A549 (cell line): Measurements from ENCODE around the gene AKAP11. TPM values are rescaled to one million over a fixed set of nuclear protein-coding genes. Genes with fewer than 3 reads are reported as not detected.

Experiments used
- ATAC-seq, 2 experiments: fragments of 200-7000 bp in 1 of 2; fragments of >200 bp in 1 of 2; cut with Nextera tagmentation in 1 of 2; cut with Tn5 transposase in 1 of 2; 3 replicates each; pipeline versions ENCODE4 v1.8.0 to v1.9.1; 2018 to 2020; ENCODE audit warnings: mild to moderate bottlenecking in 1 of 2, moderate library complexity in 1 of 2
- CTCF ChIA-PET: fragments of 300-600 bp; sonication (Branson Sonifier 250); formaldehyde crosslinking; extraction: SDS; loops from one replicate; lab custom pipeline; 2021; ENCODE audit warnings: antibody characterized with exemption, inconsistent platforms; lab: Yijun Ruan, JAX
- POLR2A ChIA-PET: fragments of 350-600 bp; formaldehyde crosslinking; extraction: SDS; loops from one replicate; lab custom pipeline; 2021; ENCODE audit warnings: antibody characterized with exemption, inconsistent platforms; lab: Yijun Ruan, JAX
- DNase-seq, 2 experiments: peaks; one replicate each; pipeline versions ENCODE4 v3.0.0 to v3.0.0-alpha.2; 2011 to 2016; ENCODE audit warnings: low read depth in 1 of 2, low spot score in 1 of 2
- FAIRE-seq: peaks from 2 replicates; lab custom pipeline; 2011; peaks lifted over from hg19 to GRCh38; lab: Jason Lieb, UNC
- H3K27ac ChIP-seq, 2 experiments: fragments of >200 bp; sonication (Bioruptor Twin); formaldehyde crosslinking; 3 replicates each; pipeline ENCODE4 v1.5.1; 2016 to 2017
- H3K4me1 ChIP-seq: fragments of >200 bp; sonication (Bioruptor Twin); formaldehyde crosslinking; 3 replicates; pipeline ENCODE4 v1.6.1; 2016
- H3K4me2 ChIP-seq: fragments of >200 bp; sonication (Bioruptor Twin); formaldehyde crosslinking; 3 replicates; pipeline ENCODE4 v1.6.1; 2016
- H3K4me3 ChIP-seq: fragments of >200 bp; sonication (Bioruptor Twin); formaldehyde crosslinking; 3 replicates; pipeline ENCODE4 v1.5.1; 2016
- H3K9me3 ChIP-seq: fragments of >200 bp; sonication (Bioruptor Twin); formaldehyde crosslinking; 3 replicates; pipeline ENCODE4 v1.6.1; 2016
- CBX2 ChIP-seq: fragments of 200-600 bp; sonication (generic); IDR thresholded peaks from 2 replicates; pipeline ENCODE4 v1.6.1; 2016; ENCODE audit warnings: low read depth, mild to moderate bottlenecking, borderline replicate concordance
- CBX8 ChIP-seq: fragments of 200-600 bp; sonication (generic); IDR thresholded peaks from 2 replicates; pipeline ENCODE4 v1.6.1; 2016
- EHF ChIP-seq: fragments of 250-450 bp; sonication (Bioruptor Pico); IDR thresholded peaks from 2 replicates; pipeline ENCODE4 v1.5.0; 2020; ENCODE audit warnings: mild to moderate bottlenecking
- EHMT2 ChIP-seq: fragments of 200-600 bp; sonication (generic); IDR thresholded peaks from 2 replicates; pipeline ENCODE4 v1.6.1; 2016; ENCODE audit warnings: antibody characterized with exemption, low read depth, mild to moderate bottlenecking, moderate library complexity
- ESRRA ChIP-seq: fragments of 150-350 bp; IDR thresholded peaks from 2 replicates; pipeline ENCODE4 v1.6.1; 2014; ENCODE audit warnings: mild to moderate bottlenecking, low read length, borderline replicate concordance
- FOSB ChIP-seq: fragments of 250-450 bp; sonication (Bioruptor Pico); IDR thresholded peaks from 2 replicates; pipeline ENCODE4 v1.5.0; 2020; ENCODE audit warnings: mild to moderate bottlenecking, moderate library complexity
- FOSL2 ChIP-seq, 2 experiments: fragments of 450-650 bp in 1 of 2; fragments of >200 bp in 1 of 2; sonication (Bioruptor Twin) in 1 of 2; formaldehyde crosslinking; IDR thresholded peaks; 2 replicates each; pipeline versions ENCODE4 v1.5.0 to v1.6.1; 2016 to 2020; ENCODE audit warnings: mild to moderate bottlenecking in 1 of 2, moderate library complexity in 1 of 2
- GATA3 ChIP-seq: IDR thresholded peaks from 2 replicates; pipeline ENCODE4 v1.6.1; 2012; ENCODE audit warnings: borderline replicate concordance
- HEYL ChIP-seq: fragments of 250-450 bp; sonication (Bioruptor Pico); IDR thresholded peaks from 2 replicates; pipeline ENCODE4 v1.8.0; 2021; ENCODE audit warnings: mild to moderate bottlenecking, moderate library complexity
- HOXA7 ChIP-seq: fragments of 250-450 bp; sonication (Bioruptor Pico); IDR thresholded peaks from 2 replicates; pipeline ENCODE4 v1.5.0; 2020; ENCODE audit warnings: mild to moderate bottlenecking, moderate library complexity
- KDM1A ChIP-seq: fragments of 200-600 bp; sonication (generic); IDR thresholded peaks from 2 replicates; pipeline ENCODE4 v1.6.1; 2016; ENCODE audit warnings: low read depth, mild to moderate bottlenecking
- MAX ChIP-seq: IDR thresholded peaks from 2 replicates; pipeline ENCODE4 v1.6.1; 2012
- NPAS2 ChIP-seq: fragments of 250-450 bp; sonication (Bioruptor Pico); IDR thresholded peaks from 2 replicates; pipeline ENCODE4 v1.8.0; 2022; ENCODE audit warnings: mild to moderate bottlenecking, moderate library complexity, borderline replicate concordance
- NR3C1 ChIP-seq: fragments of >200 bp; sonication (Bioruptor Twin); formaldehyde crosslinking; IDR thresholded peaks from 3 replicates; pipeline ENCODE4 v1.6.1; 2017
- POLR2AphosphoS2 ChIP-seq: conservative IDR thresholded peaks from 2 replicates; pipeline ENCODE4 v1.6.1; 2012; ENCODE audit warnings: low read length, improper control_type of control experiment, inconsistent platforms
- RARB ChIP-seq: fragments of 250-450 bp; sonication (Bioruptor Pico); IDR thresholded peaks from 2 replicates; pipeline ENCODE4 v1.8.0; 2021; ENCODE audit warnings: mild to moderate bottlenecking, moderate library complexity
- REST ChIP-seq: fragments of 200-600 bp; sonication (generic); IDR thresholded peaks from 2 replicates; pipeline ENCODE4 v1.6.1; 2016; ENCODE audit warnings: antibody characterized with exemption, mild to moderate bottlenecking, moderate library complexity
- SMC3 ChIP-seq: fragments of >200 bp; sonication (Bioruptor Twin); formaldehyde crosslinking; IDR thresholded peaks from 3 replicates; pipeline ENCODE4 v1.6.1; 2018; ENCODE audit warnings: inconsistent platforms
- SREBF2 ChIP-seq: fragments of 450-650 bp; IDR thresholded peaks from 2 replicates; pipeline ENCODE4 v1.6.1; 2014; ENCODE audit warnings: mild to moderate bottlenecking, moderate library complexity
- ZFP36 ChIP-seq: fragments of 450-650 bp; IDR thresholded peaks from 2 replicates; pipeline ENCODE4 v1.6.1; 2014; ENCODE audit warnings: borderline replicate concordance; ENCODE audit not compliant: partially characterized antibody
- ZNF302 ChIP-seq: fragments of 250-450 bp; sonication (Bioruptor Pico); IDR thresholded peaks from 2 replicates; pipeline ENCODE4 v1.9.0; 2021; ENCODE audit warnings: inconsistent platforms, mild to moderate bottlenecking, moderate library complexity
- WGBS: methylation state at CpG from one replicate; pipeline ENCODE4 v1.1.6; 2017; ENCODE audit errors: missing lambda C conversion rate; 5-methylcytosine and 5-hydroxymethylcytosine counted together
- polyA plus RNA-seq, 4 experiments: library from polyadenylated mRNA; depleted of rRNA in 3 of 4; stranded (reverse); fragments of >200 nt; fragmentation: RNase III in 1 of 4; extraction: RNeasy Plus Mini Kit Qiagen cat#74134 plus additional on column Dnase treatment in 1 of 4; gene quantifications; 2 replicates in 3 of 4; 3 replicates in 1 of 4; pipeline ENCODE4 v1.2.3, GENCODE V29; 2011 to 2017
- TF ChIP-seq, protein P1 (sequence below): fragments of 150-350 bp; IDR thresholded peaks from 2 replicates; pipeline ENCODE4 v1.6.1; 2014; ENCODE audit warnings: low read depth, mild to moderate bottlenecking, low read length

Gene AKAP11
- polyA plus RNA-seq, 2 of the 4 experiments (the other 2 are of a cell fraction): 7.2 to 21.3 TPM

GRCh38 chr13:42274386-42275097 lies 2.6 kb downstream of the AKAP11 start:
- WGBS: 94% methylated on average over 10 of the region's 10 CpGs
- POLR2A ChIA-PET: no interaction called here
- ATAC-seq: no peak

GRCh38 chr13:42275098-42275471 lies 3.1 kb downstream of the AKAP11 start:
- no peak for ATAC-seq
- ChIA-PET CTCF (no interaction called here), POLR2A (no interaction called here)
- peaks cover 12% of the 10 kb centered on the region; the same call in 2 of the 3 replicates for H3K4me1 ChIP-seq
- WGBS: 92% methylated on average over 2 of the region's 2 CpGs
- no peak overlapping the region for H3K27ac ChIP-seq
- no peaks in the 10 kb centered on the region for H3K9me3 ChIP-seq
- no peak for DNase-seq
- TF ChIP-seq GATA3: no peak
- no peak for TF ChIP-seq ZNF302
- FAIRE-seq: no peak
- H3K4me2 ChIP-seq: no peak overlapping the region
- H3K4me3 ChIP-seq: no peak overlapping the region

More at GRCh38 chr13:42274386-42275097, 2.6 kb downstream of the AKAP11 start:
- H3K4me1 ChIP-seq: peaks cover 12% of the 10 kb centered on the region; the same call in 2 of the 3 replicates
- FAIRE-seq: no peak
- CTCF ChIA-PET: no interaction called here
- no peaks in the 10 kb centered on the region for H3K9me3 ChIP-seq
- no peak for DNase-seq
- no peak overlapping the region for H3K4me3 ChIP-seq
- H3K4me2 ChIP-seq: no peak overlapping the region
- H3K27ac ChIP-seq: no peak overlapping the region
- TF ChIP-seq MAX (no peak), KDM1A (no peak), SREBF2 (no peak), HOXA7 (no peak), ZFP36 (no peak), CBX8 (no peak), NR3C1 (no peak), CBX2 (no peak), RARB (CRISPR knock-in tag) (no peak), POLR2AphosphoS2 (no peak), HEYL (CRISPR knock-in tag) (no peak), EHMT2 (no peak), SMC3 (no peak), FOSB (no peak), EHF (no peak), NPAS2 (CRISPR knock-in tag) (no peak), ESRRA (no peak), REST (no peak)
- TF ChIP-seq, protein P1, sequence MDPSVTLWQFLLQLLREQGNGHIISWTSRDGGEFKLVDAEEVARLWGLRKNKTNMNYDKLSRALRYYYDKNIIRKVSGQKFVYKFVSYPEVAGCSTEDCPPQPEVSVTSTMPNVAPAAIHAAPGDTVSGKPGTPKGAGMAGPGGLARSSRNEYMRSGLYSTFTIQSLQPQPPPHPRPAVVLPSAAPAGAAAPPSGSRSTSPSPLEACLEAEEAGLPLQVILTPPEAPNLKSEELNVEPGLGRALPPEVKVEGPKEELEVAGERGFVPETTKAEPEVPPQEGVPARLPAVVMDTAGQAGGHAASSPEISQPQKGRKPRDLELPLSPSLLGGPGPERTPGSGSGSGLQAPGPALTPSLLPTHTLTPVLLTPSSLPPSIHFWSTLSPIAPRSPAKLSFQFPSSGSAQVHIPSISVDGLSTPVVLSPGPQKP: no peak

DNA sequence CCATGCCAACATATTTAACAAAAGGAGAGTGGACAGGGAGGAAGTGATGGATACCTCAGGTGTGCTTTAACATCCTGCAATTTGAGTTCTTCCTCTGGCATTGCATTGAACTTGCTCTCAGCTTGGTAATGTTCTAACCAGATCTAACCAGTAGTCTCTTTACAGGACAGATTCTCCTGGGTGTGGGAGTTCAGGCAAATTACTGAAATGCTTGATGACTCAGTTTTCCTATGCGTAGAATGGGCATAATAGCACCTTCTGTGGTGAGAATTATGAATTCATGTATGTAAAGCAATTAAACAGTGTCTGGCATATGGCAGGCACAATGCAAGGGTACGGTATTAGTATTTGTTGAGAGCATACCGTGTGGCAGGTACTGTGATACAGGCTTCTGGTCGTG lies 3.6 kb downstream of the AKAP11 start:
- Histone ChIP-seq H3K27ac (no peak overlapping the region), H3K4me1 (peaks cover 12% of the 10 kb centered on the region; the same call in 2 of the 3 replicates), H3K4me3 (no peak overlapping the region), H3K9me3 (no peaks in the 10 kb centered on the region)
- CTCF ChIA-PET: no interaction called here
- WGBS: 98% methylated on average over 4 of the region's 4 CpGs
- no peak for DNase-seq
- no peak for TF ChIP-seq FOSL2 (IDR thresholded peaks at IDR 0.05)
- TF ChIP-seq FOSL2 (CRISPR knock-in tag; IDR thresholded peaks at IDR 0.05): no peak
- TF ChIP-seq, protein P1: no peak
- TF ChIP-seq KDM1A: peak; percentile 70; the same call in 1 of the 2 replicates
- TF ChIP-seq, all 56 proteins: peak for 1
- ATAC-seq: no peak
- no peak overlapping the region for H3K4me2 ChIP-seq
- POLR2A ChIA-PET: no interaction called here
- FAIRE-seq: no peak
